Epithelial cell of prostate (primary cell): ENCODE data around the gene TSPAN5.
A peak's percentile ranks its signal among the peaks of the same experiment; 100 is the strongest.

Experiments used
- DNase-seq: peaks from one replicate; pipeline ENCODE4 v3.0.0-alpha.2; 2011; ENCODE audit warnings: low read depth, low spot score
- H3K27ac ChIP-seq: fragments of 450-650 bp; 2 replicates; pipeline ENCODE4 v1.5.1; 2017; ENCODE audit warnings: mild to moderate bottlenecking

Gene TSPAN5

DNA sequence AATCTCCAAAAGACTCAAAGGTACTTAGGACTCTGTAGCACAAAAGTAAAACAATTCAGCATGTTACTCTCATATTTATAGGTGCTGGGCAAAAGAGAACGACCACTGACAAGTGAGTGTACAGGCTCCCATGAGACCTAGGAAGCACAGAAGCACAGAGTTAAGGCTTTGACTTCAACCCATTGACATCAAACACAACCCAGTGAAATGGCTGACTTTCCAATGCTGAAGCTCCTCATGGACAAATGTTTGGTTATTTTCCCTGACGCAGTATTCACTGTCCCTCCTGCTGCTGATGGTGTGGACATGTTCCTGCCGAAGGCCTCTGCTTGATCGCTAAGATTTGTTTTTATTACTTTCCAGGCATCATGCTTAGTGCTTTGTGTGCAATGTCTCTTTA is 148.7 kb downstream of the TSPAN5 start:
- DNase-seq, result no peak
- H3K27ac ChIP-seq, result peak overlapping the region; percentile 67

DNA sequence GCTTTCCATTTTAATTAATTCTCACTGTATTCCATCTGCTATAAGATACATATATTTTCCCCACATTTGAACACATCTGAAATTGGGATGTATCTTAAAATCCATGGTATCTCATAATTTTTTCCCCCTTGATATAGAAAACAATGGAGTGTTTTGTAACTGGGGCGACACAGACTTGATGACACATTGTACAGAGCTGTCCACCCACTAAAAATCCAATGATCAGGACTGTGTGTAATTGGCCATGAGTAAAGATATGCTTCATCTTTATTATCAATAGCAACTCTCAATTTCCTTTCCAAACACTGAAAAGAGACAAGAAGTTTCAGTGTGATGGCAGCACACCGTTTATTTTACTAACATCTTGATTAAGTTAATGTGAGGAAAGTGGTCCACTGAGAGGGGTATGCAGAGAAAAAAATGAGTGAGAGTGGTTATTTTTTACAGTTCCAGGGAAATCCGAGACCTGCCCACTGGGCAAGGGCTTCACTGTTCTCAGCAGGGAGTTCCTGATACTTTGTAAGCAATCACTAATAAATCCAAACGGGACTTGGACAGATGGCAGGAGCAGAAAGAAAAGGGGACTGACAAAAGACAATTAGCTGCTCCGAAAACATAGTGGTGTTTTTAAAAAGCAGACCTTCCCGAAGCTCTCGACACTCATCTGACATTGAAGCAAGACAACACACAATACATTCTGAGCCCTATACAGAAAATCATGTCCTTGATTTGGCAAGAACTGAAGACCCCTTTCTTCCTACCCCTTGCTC is 149.4 kb downstream of the TSPAN5 start:
- no peak for DNase-seq
- H3K27ac ChIP-seq, result peak overlapping the region; percentile 67

DNA sequence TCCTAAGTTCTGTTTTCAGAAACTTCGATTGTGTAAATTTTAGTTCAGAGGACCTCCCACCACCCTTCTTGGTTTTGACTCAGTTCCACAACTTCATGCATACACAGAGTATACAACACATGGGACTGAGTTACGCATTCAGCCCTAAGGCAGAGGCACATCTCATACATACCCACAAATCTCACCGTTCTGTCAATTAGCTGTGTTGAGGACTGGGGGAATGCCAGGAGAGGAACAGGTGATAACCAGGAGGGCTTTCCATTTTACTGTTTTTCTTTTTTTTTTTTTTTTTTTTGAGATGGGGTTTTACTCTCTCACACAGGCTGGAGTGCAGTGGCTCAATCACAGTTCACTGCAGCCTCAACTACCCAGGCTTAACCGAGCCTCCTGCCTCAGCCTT is 150.2 kb downstream of the TSPAN5 start:
- H3K27ac ChIP-seq, result no peak overlapping the region
- DNase-seq, result no peak

DNA sequence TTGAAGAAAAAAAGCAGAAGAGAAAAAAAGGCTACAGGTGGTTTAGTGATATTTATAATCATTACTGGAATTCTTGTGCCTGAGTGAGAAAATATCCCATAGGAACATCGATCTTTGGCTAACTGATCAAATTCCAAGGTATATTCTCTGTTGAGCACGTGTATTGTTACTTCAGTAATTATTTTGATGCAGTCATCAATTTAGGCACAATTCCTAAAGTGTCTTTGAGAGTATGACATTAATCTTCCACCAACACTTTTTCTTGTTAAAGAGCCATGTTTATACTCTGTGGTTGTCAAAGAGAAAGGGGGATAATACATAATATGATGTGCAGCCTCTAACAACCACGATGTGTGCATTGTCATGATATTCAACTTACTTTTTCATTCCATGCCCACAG is 151.1 kb downstream of the TSPAN5 start:
- no peak overlapping the region for H3K27ac ChIP-seq
- DNase-seq, result no peak

DNA sequence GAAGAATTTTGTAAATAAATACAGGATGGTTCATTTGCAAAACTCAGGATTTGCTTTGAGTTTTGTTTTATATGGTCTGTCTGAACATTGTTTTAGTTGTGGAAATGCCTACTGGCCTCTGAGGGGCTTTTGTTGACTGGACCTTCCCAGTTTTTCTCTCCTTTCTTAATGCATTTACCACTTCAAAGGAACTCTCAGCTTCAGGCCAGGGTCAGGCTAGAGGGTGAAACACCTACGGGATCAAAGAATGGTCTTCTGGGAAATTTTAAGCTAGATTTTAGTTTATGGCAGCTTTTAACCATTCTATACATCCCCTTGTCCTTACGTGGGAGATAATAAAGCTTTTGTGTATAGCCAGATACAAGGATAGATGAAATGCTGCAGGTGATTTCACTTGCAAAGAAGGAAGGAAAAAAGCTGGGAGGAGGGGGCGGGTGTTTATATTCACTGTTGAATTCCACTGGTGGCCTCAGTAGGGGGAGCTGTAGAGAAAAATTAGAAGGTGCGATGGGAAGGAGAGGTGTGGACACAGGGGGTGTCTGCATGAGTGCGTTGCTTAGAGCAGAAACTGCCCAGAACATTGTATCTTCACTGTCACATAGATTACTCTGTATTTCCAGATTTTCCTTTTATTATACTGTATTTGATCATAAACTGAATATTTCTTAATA is 151.8 kb downstream of the TSPAN5 start:
- H3K27ac ChIP-seq, result no peak overlapping the region
- no peak for DNase-seq

DNA sequence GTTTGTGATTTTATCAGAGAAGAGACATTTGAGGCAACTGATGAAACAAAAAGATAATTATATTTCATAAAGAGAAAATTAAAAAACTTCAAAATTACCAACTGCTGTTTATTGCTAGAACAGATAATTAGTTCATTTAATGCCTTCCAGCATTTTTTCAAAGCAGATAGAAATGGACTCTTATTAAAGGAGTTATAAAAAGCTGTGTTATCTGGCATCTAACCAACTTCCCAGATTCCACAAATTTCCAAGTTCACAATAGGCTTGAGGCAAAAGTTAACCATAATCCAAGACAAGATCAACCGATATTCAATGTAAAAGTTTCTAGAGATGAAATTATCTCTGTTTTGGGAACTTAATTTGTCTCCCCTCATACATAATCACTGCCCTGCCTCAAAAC is 152.4 kb downstream of the TSPAN5 start:
- DNase-seq, result no peak
- H3K27ac ChIP-seq, result no peak overlapping the region

DNA sequence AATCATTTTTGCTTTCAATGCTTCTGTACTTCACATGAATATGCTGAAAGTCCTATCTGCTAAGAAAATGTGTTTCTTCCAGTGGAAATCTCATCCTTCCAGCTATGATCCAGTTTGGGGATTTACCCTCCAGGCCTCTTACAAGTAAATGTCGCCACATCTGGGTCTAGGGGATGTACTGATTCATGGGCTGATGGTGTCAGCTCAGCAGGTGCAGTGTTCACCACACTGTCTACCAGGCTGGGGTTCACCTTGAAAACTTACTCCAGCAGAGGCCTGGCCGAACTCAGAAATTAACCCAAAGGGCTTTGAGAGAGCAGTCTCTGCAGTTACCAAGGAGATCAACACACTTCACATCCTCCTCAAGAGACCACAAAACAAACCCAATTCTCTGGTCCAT is 154.3 kb downstream of the TSPAN5 start:
- no peak overlapping the region for H3K27ac ChIP-seq
- DNase-seq, result no peak

DNA sequence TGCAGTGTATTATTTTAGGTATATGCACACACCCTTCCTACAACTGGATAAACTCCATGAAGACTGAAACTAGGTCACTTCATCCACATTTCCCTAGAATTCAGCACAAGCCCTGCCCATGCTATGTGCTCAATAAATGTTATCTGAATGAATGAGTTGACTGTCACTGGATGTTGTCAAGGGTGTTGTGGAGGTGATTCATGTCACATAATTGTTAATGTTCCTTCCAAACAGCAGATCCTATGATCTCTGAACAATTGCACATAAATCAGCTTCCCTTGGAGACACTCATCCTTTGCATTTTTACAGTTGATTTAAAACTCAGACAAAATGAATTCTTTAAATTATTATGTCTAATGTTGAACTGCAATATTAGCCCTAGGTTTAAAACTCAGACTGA is 154.7 kb downstream of the TSPAN5 start:
- no peak for DNase-seq
- H3K27ac ChIP-seq, result no peak overlapping the region

DNA sequence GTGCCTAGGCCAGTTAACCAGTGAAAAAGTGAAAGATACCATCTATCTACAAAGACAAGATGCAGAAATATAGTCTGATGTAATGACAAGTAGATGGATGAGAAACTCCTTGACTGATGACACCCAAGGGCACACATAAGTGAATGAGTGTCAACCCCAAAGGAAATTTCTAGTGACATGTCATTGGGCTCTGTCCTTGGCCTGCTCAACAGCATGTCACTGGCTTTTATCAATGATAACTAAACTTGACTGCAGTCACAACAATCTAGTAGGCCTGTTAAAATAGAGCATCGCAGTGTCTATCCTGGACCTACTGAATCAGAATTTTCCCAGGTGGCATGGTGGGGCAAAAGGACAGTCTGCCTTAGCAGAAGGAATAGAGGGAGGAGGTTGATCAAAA is 155.8 kb downstream of the TSPAN5 start:
- no peak overlapping the region for H3K27ac ChIP-seq
- DNase-seq, result no peak

DNA sequence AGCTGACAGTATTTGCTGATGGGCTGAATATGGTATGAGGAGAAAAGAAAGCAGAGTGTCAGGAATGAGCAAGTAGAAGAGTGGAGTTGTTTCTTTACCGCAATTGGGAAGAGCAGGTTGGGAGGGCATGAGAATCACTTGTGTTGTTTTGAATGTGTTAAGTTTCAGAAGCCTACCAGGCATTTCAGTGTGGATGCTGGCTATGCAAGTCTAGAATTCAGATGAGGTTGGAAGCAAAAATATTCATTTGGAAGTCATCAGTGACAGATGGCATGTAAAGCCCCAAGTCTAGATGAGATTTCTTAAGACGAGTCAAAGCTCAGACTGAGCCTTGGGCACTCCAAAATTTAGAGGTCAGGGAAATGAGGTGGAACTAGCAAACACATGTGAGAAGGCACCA is 156.4 kb downstream of the TSPAN5 start:
- H3K27ac ChIP-seq, result no peak overlapping the region
- DNase-seq, result no peak

DNA sequence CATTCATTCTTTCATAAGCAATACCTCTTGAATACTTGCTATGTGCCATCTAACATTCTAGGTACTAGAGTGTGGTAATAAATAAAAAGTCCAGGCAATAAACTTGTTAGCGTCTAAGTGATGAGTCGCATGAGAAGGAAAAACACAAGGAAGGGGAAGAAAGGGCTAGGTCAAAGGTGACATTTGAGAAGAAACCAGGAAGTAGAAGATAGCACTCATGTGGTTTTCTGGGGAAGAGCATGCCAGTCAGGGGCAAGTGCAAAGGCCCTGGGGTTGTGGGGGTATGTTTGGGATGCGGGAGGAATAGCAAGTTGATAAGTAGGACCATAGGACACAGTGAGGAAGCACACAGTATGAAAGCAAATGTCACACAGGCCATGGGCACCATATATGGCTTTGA is 157.0 kb downstream of the TSPAN5 start:
- DNase-seq, result no peak

DNA sequence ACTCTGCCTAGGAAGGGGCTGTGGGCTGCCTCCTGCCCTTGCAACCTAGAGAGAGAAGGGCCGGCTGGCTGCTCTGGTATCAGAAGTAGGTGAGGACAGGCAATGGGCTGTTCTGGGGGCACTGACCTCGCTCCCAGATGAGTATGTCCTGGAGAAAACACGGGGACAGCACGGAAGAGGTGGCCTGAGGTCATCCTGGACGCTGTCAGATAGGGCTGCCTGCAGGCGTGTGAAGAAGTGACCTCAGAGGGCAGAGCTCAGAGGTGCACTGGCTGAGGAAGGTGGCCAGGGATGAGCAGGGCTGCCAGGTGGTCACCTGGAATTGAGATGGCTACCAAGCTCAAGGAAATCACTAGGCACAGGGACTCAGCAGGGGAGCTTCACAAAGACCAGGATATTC is 159.6 kb downstream of the TSPAN5 start:
- H3K27ac ChIP-seq, result no peak overlapping the region
- no peak for DNase-seq

More for the DNA sequence above, 157.0 kb downstream of the TSPAN5 start:
- peak overlapping the region; percentile 1 for H3K27ac ChIP-seq

DNA sequence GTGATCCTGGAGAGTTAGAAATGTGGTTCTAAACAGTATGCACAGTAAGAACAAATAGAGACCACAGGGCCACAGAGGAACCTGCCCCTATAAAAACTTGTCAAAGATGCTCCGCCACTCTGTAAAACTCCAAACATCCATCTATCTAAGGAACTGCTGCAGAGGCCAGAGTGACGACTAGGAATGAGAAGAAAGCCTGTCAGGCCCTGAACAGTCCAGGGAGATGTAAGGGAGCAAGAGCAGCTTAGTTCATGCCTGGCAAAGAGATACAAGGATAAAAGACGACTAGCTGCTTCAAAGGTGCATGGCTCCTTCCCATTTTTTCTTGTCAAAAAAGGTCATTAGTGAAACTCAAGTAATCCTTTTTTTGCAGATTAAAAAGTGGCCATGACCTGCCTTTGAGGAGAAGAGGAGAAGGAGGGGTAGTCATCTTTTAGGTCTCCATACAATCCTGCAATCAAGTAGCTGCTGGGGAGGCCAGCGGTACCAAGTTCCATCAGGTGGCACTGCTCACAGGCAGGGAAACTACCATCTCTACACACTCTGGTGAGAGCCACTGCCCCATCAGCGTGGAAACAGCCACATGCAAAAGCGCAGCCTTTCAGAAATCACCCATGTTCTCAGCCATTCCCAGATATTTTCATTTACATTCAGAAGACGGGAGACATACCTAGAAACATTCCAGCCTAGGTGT is 162.1 kb downstream of the TSPAN5 start:
- DNase-seq, result no peak
- H3K27ac ChIP-seq, result no peak overlapping the region

DNA sequence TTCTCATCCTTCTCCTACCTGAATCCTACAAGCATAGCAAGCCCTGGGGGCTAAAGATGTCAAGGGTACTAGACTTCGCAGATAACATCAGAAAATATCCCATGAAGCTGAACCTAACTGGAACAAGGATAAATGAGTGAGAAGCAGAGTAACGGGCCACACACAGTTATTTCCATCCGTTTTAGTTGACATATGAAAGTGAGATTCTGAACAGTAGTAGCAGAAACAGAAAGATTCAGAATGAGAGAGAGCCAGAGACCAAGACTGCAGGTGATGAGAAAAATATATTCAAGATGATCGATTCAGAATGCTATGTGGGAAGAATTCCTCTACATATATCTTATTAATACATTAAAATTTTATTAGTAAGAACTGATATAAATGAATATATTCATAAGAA is 165.1 kb downstream of the TSPAN5 start:
- DNase-seq, result no peak
- H3K27ac ChIP-seq, result no peak overlapping the region

DNA sequence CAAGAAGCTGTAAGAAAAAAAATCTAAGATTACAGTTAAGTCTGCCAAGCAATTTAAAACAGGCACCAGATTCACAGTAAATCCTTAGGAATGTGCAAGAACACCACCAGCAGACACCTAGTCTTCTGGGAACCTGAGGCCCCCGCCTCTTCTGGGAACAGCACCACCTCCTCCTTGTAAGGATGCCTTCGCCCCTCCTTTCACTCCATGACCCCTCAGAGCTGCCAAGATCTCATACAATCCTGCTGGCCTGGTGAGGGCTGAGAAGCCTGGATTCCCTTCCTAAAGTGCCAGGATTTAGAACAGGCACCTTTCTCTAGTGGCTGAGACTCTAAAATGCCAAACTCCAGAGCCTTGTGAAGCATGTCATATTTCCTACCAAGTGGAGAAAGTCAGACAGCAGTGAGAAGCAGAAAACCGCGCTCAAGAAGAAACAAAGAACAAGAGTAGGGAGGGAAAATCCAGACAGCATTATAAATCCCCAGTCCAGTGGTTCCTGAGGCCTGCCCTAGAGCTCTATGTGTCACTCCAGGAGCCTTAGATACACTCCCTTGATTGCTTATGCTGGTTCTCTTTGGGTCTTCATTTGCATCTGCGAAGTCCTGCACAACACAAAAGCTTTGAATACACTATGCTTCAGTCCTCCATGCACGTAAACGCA is 166.4 kb downstream of the TSPAN5 start:
- no peak for DNase-seq
- H3K27ac ChIP-seq, result peak overlapping the region; percentile 46

DNA sequence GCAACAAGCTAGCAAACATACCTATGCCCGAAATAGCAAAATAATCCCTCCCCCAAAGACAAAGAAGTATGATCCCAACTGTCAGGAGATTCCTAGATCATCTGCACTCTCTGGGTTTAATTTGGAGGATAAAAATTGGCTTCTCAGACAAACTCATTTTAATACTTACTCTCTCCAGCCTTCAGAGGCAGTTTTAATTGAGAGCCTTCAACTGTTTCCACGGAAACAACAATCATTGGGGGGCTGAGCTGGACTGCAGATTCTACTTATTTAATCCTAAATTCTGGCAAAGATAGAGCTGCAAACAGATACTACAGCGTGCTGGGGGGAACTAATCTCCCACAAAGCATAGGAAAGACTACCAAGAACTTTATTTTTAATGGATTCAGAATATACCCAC is 168.2 kb downstream of the TSPAN5 start:
- no peak for DNase-seq
- no peak overlapping the region for H3K27ac ChIP-seq

DNA sequence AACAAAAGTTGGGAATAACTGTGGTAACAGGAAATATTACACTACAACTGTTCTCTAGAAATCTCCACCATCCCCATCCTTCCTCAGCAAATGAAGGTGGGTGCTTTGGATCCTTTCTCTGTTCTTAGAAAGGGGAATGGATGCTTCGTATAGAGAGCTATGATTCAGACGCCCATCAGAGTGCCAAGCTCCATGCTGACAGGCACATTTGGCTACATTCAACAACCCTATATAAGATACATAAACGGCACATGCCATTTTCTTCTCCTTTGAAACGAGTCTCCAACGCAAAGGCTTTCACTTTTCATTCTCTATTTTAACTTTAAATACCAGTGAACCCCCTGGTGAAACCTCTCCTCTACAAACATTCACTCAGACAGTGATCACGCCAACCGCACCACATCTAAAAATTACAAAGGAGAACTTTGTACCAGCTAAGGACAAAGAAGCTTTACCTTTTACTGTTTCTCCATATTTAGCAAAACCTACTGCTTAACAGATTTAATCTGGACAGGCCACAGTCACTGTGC is 172.5 kb downstream of the TSPAN5 start:
- peak overlapping the region; percentile 99 for H3K27ac ChIP-seq
- no peak for DNase-seq

DNA sequence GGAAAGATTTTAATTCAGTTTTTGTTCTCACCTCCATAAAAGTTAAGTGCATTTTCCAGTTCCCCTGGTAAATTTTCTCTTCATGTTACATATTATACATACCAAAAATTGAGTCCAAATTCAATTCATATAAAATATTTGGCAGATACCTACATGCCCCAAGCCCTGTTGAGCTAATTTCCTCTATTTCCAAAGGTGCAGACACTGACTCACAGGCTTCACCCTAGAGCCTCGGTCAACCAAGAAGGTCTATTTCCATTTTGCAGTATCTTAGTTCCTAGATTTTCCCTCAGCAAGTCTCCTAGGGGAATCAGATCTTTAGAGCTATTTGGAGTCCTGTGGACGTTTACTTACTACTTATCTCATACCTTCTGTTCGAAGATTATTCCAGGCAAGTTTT is 174.4 kb downstream of the TSPAN5 start:
- peak; percentile 46 for DNase-seq
- H3K27ac ChIP-seq, result peak overlapping the region; percentile 99

DNA sequence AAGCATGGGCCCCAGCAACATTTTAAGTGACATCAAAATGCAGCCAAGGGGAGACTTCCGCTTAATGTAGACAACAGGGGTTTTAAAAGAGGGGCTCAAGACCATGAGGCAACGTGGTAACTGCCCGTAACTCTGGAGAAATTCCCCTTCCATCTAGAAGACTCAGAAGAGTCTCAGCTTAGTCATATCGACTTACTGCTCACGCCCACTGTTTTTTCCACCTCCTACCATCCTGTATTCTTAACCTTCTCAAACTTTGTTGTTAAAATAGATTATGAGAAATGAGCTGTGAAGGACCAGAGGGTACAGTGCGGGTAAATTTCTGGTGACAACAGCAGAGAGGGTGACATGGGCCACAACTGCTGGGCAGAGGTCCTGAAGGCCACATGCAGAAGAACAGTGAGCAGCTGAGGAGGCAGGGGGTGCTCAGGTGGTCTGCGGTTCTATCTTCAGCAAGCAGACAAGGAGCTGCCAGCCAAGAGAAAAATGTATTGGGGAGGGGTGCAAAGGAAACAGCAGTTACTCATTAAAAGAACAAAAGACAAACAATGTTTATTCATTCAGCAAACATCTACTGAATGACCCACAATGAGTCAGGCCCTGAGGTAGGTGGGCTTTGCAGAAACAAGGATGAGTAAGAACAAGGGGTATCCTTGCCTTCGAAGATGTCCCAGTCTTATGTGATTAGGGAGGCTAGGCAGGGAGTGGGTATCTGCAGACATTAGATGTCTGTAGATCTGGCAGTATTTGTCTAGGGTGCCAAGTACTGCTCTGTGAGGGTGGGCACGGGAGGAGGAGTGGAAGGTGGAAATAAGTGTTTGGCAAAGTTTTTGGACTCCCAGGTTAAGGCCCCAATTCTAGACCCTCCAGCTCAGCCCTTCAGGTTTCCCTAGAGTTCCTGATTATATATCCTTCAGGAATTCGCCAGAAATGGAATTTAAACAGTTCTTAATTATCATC is 175.3 kb downstream of the TSPAN5 start:
- DNase-seq, result peak; percentile 58
- H3K27ac ChIP-seq, result peak overlapping the region; percentile 99

DNA sequence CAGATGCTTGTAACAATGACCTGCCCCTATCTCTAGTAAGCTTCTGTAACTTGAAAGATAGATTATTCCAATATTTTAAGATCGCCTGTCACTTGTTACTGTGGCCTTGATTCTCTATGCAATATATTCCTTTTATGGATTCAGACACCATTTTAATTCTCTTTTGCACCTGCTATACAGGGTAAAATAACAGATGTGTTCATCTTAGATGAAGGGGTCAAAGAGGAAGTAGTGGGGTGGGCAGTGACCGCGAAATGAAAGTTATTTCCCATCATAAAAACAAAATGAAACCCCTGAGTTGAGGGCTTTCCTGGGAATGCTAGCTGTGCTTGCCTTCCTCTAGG is 175.9 kb downstream of the TSPAN5 start:
- peak overlapping the region; percentile 99 for H3K27ac ChIP-seq
- DNase-seq, result no peak
